Non-pigmented ciliary epithelial cell (primary cell): ENCODE results near the gene UBE3D.
"Not testable (repeated sequence)": the region's sequence is repeated elsewhere in the genome, so short reads cannot be mapped to it uniquely, and the experiment has no call there.

Experiments used
- DNase-seq: peaks from one replicate; pipeline ENCODE4 v3.0.0-alpha.2; 2010; ENCODE audit warnings: low read depth

Gene UBE3D

DNA sequence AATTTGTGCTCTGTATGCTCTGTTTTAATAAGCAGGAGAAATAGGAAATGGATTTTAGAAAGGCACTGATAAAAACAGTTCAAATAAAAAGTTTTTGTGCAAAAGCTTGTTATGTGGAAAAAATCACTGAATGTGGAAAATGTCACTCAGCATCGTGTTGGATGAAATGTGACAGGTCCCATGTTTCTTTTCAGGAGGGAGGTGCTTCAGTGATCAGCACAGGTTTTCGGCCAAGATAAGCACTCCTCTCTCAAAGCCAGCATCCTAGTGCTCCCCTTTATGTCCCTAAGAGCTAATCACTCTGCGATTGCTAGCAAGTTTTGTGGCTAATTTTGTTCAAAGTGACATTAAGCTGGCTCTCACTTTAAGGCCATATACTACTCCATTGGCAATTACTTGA, 12.0 kb downstream of the UBE3D start:
- DNase-seq = no peak

DNA sequence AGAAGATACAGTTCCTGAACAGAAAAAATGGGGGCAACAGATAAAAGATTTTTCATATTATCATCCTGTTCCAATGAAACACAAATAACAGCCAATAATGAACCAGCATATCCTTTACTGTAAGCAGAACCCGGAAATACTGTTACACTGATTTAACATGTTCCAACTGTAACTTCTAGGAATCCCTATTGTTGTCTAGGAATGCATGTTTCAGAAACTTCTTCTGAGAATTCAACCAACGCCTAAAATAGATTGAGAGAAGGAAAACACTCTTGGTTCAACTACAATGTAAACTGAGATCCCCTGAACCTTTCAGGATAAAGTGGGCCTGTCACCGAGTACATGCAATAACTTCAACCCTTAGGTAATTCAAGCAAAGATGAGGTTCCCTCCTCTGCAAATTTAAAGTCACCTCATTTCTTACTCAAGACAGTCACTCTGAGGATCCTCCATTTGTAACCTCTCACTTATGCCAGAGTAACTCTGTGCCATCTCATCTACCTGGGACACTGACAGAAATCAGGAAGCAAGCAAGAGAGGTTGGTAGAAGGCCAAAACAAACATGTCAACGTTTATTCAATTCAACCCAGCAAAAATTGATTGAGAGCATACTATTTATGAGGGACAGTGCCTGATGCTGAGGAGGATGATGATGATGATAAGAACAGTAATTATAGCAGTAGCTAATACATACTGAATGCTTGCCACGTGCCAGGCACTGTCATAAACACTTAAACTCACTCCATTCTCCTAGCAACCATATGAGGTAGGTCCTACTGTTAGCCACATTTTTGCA, 14.1 kb downstream of the UBE3D start:
- no peak for DNase-seq

DNA sequence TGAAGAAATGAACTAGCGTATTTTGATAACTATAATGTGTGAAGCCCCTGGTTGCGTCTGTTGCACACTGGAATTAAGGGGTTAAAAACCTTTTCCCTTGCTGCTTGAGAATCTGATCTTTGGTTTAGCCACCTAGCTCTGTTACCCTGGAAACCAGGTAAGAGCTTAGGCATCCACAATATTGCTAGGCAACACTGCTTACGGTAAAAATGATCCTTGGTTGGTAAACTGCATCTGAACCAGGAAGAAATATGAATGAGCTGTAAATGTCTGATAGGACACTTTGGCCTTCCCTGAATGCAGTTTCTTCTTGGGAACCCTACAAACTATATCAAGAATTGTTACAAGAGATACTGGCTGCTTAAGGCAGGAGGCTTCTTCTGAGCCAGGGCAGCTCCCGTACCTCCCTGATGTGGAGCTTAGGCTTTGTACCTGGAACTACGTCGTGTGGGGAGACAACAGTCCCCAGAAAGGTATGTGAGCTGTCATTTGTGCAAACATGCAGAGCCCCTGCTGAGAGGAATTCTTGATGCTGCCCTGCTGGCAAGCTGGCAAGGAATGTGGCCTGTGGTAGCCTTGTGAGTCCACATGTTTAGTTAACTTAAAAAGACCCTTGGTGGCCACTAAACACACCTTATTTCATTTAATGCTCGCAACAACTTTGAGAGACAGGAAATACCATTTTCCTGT, 18.4 kb downstream of the UBE3D start:
- DNase-seq = no peak

DNA sequence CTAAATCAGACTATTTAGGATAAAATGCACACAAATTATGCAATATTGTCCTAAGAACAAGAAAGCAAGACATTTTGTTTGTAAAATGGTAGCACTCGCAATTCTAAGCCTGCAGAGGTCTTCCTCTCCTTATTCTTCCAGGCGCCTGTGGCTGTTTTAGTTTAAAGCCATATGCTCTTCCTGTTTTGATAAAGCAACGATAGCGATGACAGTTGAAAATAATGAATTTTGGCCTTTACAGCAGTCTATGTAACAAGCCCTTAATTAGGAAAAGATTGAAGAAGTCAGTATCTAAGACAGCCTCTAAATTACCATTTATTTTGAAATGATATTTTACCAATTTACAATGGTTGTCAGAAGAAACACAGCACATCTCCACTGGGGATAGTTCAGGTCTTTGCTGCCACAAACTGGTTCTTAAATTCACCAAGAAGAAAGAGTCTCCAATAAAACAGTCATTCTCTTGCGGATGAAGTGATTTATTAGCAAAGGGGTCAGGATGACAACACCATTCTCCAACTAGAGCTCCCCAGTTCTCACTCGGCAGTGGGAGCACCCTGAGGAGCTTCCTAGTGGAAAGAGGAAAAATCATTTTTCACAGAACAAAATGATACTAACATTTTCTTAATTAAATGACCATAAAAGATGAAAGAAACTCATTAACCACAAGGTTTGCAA, 21.4 kb downstream of the UBE3D start:
- no peak for DNase-seq

DNA sequence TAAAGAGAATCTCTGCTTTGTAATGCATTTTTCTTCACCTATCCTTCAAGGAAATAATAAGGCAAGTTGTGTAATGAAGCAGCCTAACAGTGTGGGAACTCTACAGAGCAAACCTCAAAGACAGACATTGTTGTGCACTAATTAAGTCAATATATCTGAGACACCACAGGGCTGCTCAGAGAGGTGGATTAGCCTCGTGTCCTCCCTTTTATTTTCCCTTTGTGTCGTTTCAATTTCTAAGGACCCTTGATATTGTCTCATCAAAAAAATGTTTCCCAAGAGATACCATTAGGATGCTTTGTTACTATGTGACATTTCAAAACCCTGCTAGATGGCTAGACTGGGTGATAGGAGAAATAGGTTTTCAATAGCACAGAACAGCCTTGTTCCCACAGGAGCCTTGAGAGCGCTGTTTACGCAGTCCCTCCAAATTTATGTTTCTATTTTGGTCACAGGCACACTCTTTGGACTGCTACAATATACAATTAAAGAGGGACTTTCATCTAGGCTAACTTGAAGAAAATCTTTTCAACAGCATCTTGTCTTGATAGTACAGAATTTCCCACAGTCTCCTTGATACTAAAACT, 23.1 kb downstream of the UBE3D start:
- DNase-seq = no peak

DNA sequence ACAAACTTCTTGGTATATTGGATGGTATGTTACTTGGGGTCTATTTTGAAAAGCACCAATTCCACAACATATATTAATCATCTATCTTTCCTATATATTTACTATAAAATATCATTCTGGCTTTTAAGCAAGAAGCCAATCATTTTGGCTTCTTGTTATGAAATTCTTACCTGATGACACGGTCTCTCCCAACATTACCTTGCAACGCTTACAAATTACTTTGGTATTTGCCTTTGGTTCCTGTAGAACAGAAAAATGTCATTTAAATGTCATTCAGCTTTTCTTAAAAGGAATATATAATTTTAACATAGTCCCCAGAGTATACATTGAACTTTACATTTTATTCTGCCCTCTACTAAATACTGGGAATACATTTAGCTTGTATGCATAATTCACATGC, 27.4 kb downstream of the UBE3D start:
- DNase-seq = no peak

DNA sequence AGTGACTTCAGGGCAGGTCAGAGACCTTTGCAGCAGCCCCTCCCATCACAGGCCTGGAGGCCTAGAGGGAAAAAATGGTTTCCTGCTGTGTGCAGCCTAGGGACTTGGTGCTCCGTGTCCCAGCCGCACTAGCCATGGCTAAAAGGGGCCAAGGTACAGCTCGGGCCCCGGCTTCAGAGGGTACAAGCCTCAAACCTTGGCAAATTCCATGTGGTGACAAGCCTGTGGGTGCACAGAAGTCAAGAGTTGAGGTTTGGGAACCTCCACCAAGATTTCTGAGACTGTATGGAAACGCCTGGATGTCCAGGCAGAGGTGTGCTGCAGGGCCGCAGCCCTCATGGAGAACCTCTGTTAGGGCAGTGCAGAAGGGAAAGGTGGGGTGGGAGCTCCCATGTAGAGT, 34.0 kb downstream of the UBE3D start:
- DNase-seq = no peak

DNA sequence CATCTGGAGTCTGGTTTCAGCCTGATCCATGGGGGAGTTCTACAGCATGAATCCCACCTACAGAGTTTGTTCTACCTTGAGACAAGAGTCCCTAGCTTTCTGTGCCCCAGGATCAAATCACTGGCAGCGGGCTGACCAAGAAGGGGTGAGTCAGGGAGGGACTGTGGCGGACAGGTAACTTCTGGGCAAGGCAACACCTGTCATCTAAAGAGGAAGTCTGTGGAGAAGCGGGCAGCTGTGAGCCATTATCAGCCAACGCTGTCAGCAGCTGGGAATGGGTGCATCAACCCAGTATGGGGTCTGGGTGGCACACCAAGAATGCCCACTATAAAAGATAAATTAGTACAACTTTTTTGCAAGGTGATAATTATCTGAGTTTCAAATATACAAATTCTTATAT, 45.9 kb downstream of the UBE3D start:
- DNase-seq = no peak

DNA sequence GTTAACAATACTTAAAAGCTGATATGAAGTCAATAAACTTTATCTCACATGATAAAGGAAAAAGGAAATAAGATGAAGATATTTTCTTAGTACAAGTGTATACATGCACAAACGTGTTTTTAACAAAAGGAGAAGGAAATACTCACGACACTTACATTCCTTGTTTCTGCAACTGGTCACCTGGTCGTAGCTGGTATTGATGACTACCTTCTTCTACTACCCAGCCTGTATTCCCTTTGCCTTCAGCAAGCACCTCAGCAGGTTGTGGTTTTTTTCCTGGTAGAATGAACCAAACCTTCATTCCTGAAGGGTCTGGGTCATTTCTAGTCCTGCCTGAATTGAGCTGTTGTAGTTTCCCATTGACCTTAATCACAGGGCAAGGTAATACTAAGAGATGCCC, 54.5 kb downstream of the UBE3D start:
- DNase-seq = not testable (repeated sequence)

DNA sequence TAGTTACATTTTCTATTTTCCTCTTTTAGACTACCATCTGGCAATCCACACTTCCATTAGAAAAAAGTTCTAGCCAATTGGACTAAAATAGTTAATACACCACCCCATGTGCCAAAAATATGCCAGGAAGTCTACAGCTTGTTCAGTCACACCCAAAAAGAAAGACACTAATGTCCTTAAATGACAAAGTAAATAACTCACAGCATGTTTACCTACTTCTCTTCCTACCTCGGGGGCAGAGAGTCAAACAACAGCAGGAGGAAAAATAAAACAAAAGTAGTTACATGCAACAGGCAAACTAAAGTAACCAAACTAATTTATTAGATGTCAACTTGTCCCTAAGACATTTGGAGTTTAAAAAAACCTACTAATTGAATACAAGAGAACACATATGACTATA, 57.0 kb downstream of the UBE3D start:
- DNase-seq = no peak

DNA sequence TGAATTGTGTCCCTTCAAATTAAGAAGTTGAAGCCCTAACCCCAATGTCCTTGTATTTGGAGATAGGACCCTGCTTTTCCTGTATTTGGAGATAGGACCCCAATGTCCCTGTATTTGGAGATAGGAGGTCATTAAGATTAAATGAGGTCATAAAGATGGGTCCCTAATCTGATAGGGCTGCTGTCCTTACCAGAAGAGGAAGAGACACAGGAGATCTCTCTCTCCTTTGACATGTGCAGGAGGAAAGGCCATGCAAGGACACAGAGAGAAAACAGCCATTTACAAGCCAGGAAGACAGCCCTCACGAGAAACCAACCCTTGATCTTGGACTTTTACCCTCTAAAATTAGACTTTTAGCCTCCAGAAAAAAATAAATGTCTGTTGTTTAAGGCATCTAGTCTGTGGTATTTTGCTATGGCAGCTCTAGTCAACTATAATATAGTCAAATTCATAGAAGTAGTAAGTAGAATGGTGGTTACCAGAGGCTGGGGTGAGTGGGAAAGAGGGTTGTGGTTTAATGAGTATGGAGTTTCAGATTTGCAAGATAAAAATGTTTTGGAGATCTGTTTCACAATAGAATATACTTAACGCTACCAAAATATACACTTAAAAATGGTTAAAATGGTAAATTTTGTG, 59.3 kb downstream of the UBE3D start:
- DNase-seq = no peak

DNA sequence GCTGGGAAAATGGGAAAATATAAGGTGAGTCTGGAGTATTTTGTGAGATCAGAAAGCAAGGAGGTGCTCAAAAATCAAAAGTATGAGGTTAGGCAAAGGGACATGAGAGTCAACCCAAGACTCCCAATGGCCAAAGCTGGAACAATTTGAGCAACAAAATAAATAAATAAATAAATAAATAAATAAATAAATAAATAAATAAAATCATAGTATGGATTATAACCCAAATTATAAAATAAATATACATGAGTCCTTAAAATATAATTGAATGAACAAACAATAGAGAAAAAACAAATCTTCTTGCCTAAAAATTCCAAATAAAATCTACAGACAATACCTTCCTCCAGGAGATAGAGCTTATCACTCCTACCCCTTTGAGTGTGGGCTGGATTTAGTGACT, 69.5 kb downstream of the UBE3D start:
- no peak for DNase-seq

DNA sequence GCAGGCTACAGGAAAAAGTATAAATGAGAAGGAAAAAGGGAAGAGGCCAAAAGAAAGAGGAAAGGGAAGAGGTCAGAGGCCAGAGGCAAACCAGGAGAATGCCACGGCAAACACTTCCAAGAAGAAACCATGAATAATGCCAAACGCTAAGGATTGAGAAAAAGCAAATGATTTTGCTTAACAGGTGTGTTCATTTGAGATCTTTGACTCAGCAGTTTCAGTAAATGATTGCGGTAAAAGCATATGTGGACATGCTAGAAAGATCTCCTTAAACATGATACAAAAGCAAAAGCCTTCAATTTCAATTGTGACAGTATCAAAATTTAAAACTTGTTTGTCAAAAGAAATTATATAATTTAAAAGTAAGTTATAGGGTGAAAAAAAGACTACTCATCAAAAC, 70.6 kb downstream of the UBE3D start:
- DNase-seq = no peak

DNA sequence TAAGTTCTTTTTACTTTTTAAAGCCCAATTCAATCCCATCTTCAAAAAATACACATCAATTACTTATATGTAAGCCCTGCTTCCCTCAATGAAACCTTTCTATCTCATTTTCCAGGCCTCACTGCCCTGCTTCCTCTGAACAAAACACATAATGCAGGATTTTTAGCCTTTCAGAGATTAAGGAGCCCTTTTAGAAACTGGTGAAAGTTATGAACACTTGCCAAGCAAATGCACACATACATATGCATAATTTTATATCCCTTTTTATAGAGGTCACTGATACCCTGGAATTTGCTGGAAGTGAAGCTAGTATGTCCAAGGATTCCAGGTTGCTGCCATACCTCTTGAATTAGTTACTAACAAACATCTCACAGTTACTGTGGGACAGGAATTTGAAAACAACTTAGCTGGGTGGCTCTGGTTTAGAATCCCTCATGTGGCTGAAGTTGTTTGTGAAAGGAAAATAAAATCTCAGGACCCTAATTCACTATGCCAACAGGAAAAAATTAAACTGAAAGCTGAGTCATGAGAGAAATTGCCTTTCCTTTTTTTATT, 75.8 kb downstream of the UBE3D start:
- DNase-seq = no peak

DNA sequence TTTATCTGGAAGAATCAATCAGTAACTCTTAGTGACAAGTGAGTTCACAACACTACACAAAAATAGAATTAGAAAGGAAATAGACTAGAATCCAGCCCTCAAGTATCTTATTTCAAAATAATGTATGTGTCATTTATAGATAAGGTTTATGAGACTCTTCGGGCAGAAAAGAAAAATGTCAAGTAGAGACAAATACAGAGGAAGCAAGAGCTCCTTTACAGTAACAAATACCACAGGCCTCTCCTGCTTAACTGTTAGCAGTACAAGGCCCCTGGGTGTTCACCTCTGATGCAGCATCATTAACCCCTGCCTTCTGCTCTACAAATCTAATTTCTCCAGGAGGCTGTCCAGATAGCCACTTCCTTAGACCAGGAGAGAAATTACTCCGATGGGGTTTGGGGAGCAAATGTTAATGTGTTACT, 76.7 kb downstream of the UBE3D start:
- DNase-seq = no peak

DNA sequence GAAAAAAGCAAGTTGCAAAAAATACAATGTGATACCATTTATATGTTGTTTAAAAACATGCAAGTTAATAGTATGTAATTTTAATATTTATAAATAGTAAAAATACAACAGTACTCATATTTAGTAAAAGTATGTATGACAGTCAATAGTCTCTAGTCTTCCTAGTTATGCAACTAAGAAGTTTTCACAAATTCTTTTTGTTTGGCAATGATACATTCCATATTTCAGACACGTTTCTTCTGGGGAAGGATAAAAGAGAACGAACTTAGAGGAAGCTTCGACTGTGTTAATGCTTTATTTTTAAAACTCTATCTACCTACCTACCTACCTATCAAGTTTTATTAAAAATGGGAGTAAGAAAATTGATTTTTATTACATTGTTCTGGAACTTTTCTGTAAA, 77.7 kb downstream of the UBE3D start:
- DNase-seq = no peak

DNA sequence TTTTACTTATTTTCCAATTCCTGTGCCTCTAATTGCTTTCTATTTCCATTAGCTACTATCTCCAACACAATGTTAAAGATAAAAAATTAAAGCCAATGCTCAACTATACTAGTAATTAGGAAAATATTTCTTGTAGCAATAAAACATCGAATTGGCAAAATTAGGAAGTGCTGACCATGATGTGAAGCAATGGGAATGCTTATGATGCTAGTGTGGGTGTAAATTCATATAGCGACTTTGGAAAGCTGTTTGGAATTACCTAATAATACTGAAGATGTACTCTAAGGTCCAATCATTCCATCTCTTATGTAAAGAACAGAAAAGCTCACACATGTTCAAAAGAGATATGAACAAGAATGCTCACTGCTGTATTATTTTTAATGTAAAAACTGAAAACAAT, 78.2 kb downstream of the UBE3D start:
- no peak for DNase-seq

DNA sequence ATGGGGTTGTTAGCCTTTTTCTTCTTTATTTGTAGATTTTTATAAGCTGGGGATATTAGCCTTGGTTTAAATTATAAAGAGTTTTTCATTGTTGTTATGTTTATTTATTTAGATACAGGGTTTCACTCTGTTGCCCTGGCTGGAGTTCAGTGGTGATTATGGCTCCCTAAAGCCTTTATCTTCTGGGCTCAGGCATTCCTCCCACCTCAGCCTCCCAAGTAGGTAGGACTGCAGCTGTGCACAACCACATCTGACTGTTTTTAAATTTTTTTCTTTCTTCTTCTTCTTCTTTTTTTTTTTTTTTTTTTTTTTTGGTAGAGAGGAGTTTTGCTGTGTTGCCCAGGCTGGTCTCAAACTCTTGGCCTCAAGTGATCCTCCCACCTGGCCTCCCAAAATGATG, 80.9 kb downstream of the UBE3D start:
- DNase-seq = no peak

DNA sequence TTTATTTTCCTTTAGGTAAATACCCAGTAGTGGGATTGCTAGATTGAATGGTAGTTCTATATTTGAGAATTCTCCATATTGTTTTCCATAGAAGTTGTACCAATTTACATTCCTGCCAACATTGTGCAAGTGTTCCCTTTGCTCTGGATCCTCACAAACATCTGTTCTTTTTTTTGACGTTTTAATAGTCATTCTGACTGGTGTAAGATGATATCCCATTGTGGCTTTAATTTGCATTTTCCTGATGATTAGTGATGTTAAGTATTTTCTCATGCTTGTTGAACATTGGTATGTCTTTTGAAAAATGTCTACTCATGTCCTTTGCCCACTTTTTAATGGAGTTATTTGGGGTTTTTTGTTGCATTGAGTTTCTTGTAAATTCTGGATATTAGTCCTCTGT, 85.6 kb downstream of the UBE3D start:
- peak; percentile 56 for DNase-seq

DNA sequence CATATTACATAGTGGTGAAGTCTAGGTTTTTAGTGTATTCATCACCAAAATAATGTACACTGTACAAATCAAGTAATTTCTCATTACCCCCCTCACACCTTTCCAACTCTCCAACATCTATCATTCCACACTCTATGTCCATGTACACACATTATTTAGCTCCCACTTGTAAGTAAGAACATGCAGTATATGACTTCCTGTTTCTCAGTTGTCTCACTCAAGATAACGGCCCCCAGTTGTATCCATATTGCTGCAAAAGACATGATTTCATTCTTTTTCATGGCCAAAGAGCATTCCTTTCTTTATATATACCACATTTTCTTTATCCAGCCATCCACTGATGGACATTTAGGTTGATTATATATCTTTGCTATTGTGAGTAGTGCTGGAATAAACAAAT, 86.0 kb downstream of the UBE3D start:
- DNase-seq = no peak

DNA sequence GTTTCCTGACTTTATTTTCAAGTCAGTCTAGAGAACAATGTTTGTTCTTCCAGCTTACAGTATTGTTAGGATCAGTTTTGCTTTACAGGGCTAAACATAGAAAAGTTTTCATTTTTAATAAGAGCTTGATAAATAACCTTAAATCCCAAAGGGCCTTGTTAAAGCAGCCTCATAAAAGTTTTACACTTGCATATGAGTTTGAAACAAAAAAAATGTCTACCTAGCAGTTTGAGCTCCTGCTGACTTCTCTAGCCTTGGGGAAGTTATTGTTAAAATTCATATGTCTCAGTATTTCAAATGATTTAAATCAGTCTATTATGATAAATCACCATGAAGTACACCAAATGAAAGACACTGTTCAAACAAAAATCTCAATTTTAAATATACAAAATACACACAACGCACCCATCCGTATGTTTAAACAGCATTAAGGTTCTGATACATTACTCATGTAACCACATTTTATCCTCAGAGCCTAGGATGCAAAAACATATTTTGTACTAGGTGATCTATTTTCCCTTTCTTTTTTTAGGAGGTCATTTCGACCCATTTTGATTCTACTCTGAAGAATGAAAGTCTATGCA, 87.2 kb downstream of the UBE3D start:
- DNase-seq = no peak

DNA sequence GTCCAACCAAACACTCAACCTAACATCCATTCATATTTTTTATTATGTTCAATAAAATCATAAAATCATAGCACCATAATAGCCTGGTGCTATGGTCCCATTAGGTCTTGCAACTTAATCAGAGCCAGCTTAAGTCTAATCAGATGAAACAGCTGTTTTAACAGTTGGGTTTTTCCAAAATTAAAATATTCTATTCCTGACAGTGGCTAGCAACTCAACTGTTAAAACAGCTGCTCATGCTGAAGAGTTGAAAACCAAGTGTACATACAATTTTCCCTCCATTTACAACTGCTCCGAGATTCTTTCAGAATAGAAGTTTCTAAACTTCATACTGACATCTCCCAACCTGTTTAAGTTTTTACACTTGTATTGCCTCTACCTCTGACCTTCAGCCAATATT, 89.5 kb downstream of the UBE3D start:
- DNase-seq = no peak
